Esophagus (tissue), 2 donors: ENCODE measurements around the gene CCNE1. TPM values are rescaled to one million over a fixed set of nuclear protein-coding genes. Genes with fewer than 3 reads are reported as not detected.

Experiments used
- H3K27ac ChIP-seq, 2 donors: one replicate each; pipeline ENCODE4 v1.5.1; 2013; ENCODE audit warnings: low read depth in 2 of 2, mild to moderate bottlenecking in 2 of 2, inconsistent platforms in 1 of 2, low read length in 1 of 2, moderate library complexity in 1 of 2
- H3K27me3 ChIP-seq, 2 donors: one replicate each; pipeline ENCODE4 v1.6.1; 2013; ENCODE audit warnings: low read length in 2 of 2, control low read depth in 1 of 2, mild to moderate bottlenecking in 1 of 2; ENCODE audit not compliant: insufficient read depth in 2 of 2, control insufficient read depth in 1 of 2
- H3K36me3 ChIP-seq, 2 donors: one replicate each; pipeline ENCODE4 v1.6.1; 2013; ENCODE audit warnings: low read length in 1 of 2; ENCODE audit not compliant: control insufficient read depth in 2 of 2, insufficient read depth in 2 of 2
- H3K4me1 ChIP-seq, 2 donors: one replicate each; pipeline ENCODE4 v1.6.1; 2013; ENCODE audit warnings: low read length in 1 of 2; ENCODE audit not compliant: control insufficient read depth in 2 of 2, insufficient read depth in 2 of 2
- H3K4me3 ChIP-seq, 2 donors: one replicate each; pipeline ENCODE4 v1.5.1; 2013; ENCODE audit warnings: low read length in 2 of 2, mild to moderate bottlenecking in 2 of 2, low read depth in 1 of 2, moderate library complexity in 1 of 2
- H3K9me3 ChIP-seq, 2 donors: one replicate each; pipeline ENCODE4 v1.6.1; 2013; ENCODE audit warnings: mild to moderate bottlenecking in 2 of 2, low read depth in 1 of 2, low read length in 1 of 2, moderate library complexity in 1 of 2; ENCODE audit not compliant: control insufficient read depth in 2 of 2, insufficient read depth in 1 of 2
- WGBS, 2 donors: extraction: QIAGEN DNeasy Blood & Tissue Kit; methylation state at CpG; one replicate each; pipeline ENCODE4 v1.1.7; 2013; 5-methylcytosine and 5-hydroxymethylcytosine counted together
- polyA plus RNA-seq, 2 donors: library from polyadenylated mRNA; stranded (reverse); fragments of 200-250 nt; gene quantifications; one replicate each; pipeline ENCODE4 v1.2.3, GENCODE V29; 2013
- donor health status: healthy with polysubstance abuse.
- donor health status: Bipolar disorder and iron deficiency.

CCNE1 gene
- polyA plus RNA-seq, 2 donors: 4.9 to 5.2 TPM

GRCh38 chr19:29831041-29831548 is 19.3 kb downstream of the CCNE1 start:
- Histone ChIP-seq H3K27me3 (no peaks in the 10 kb centered on the region), H3K9me3 (no peaks in the 10 kb centered on the region), H3K4me1 (peaks cover 0 to 5% of the 10 kb centered on the region in 2 donors), H3K27ac (peak overlapping the region; percentile 70 to 92), H3K4me3 (no peak overlapping the region), H3K36me3 (no peaks in the 10 kb centered on the region)
- WGBS, 2 donors: 34 to 41% methylated on average over 12 of the region's 12 CpGs

GRCh38 chr19:29831686-29832085 is 19.9 kb downstream of the CCNE1 start:
- Histone ChIP-seq H3K36me3 (no peaks in the 10 kb centered on the region), H3K9me3 (no peaks in the 10 kb centered on the region), H3K27ac (peak overlapping the region in 1 of 2 donors; percentile 27), H3K27me3 (no peaks in the 10 kb centered on the region), H3K4me1 (peaks cover 0 to 5% of the 10 kb centered on the region in 2 donors), H3K4me3 (no peak overlapping the region)
- WGBS, 2 donors: 69 to 74% methylated on average over 9 of the region's 9 CpGs

GRCh38 chr19:29832801-29833200 is 21.0 kb downstream of the CCNE1 start:
- Histone ChIP-seq H3K9me3 (no peaks in the 10 kb centered on the region), H3K27me3 (no peaks in the 10 kb centered on the region), H3K27ac (no peak overlapping the region), H3K36me3 (no peaks in the 10 kb centered on the region), H3K4me1 (peaks cover 0 to 5% of the 10 kb centered on the region in 2 donors), H3K4me3 (no peak overlapping the region)
- WGBS, 2 donors: 86 to 87% methylated on average over 9 of the region's 9 CpGs

- no peak overlapping the region for H3K27ac ChIP-seq
Measured at GRCh38 chr19:29833614-29834261, 21.9 kb downstream of the CCNE1 start.

GRCh38 chr19:29834991-29835846 is 23.4 kb downstream of the CCNE1 start:
- no peaks in the 10 kb centered on the region for H3K9me3 ChIP-seq
- H3K36me3 ChIP-seq: no peaks in the 10 kb centered on the region
- H3K4me3 ChIP-seq: no peak overlapping the region
- WGBS, 2 donors: 78 to 81% methylated on average over 17 of the region's 17 CpGs
- no peaks in the 10 kb centered on the region for H3K27me3 ChIP-seq
- no peak overlapping the region for H3K27ac ChIP-seq
- H3K4me1 ChIP-seq: peaks cover 0 to 5% of the 10 kb centered on the region in 2 donors

More at GRCh38 chr19:29833614-29834261, 21.9 kb downstream of the CCNE1 start:
- H3K9me3 ChIP-seq: no peaks in the 10 kb centered on the region
- peaks cover 0 to 5% of the 10 kb centered on the region in 2 donors for H3K4me1 ChIP-seq
- no peaks in the 10 kb centered on the region for H3K36me3 ChIP-seq
- WGBS, 2 donors: 79 to 81% methylated on average over 12 of the region's 12 CpGs
- H3K4me3 ChIP-seq: no peak overlapping the region
- H3K27me3 ChIP-seq: no peaks in the 10 kb centered on the region

GRCh38 chr19:29836409-29836825 is 24.6 kb downstream of the CCNE1 start:
- Histone ChIP-seq H3K27ac (no peak overlapping the region), H3K4me1 (peaks cover 0 to 3% of the 10 kb centered on the region in 2 donors), H3K36me3 (no peaks in the 10 kb centered on the region), H3K27me3 (no peaks in the 10 kb centered on the region), H3K9me3 (no peaks in the 10 kb centered on the region), H3K4me3 (no peak overlapping the region)
- WGBS, 2 donors: 58 to 72% methylated on average over 5 of the region's 5 CpGs

GRCh38 chr19:29837448-29837981 is 25.7 kb downstream of the CCNE1 start:
- Histone ChIP-seq H3K27me3 (no peaks in the 10 kb centered on the region), H3K4me1 (no peaks in the 10 kb centered on the region), H3K36me3 (no peaks in the 10 kb centered on the region), H3K9me3 (no peaks in the 10 kb centered on the region), H3K27ac (no peak overlapping the region), H3K4me3 (no peak overlapping the region)
- 62 to 63% methylated on average over 6 of the region's 6 CpGs for WGBS, 2 donors

- no peaks in the 10 kb centered on the region for H3K9me3 ChIP-seq
- H3K4me3 ChIP-seq: no peak overlapping the region
- H3K27me3 ChIP-seq: no peaks in the 10 kb centered on the region
- H3K27ac ChIP-seq: no peak overlapping the region
- 78 to 89% methylated on average over 9 of the region's 9 CpGs for WGBS, 2 donors
- no peaks in the 10 kb centered on the region for H3K36me3 ChIP-seq
- H3K4me1 ChIP-seq: peaks cover 0 to 2% of the 10 kb centered on the region in 2 donors
Measured at GRCh38 chr19:29837996-29838395, 26.2 kb downstream of the CCNE1 start.

GRCh38 chr19:29840066-29840950 is 28.5 kb downstream of the CCNE1 start:
- H3K36me3 ChIP-seq: no peaks in the 10 kb centered on the region
- no peak overlapping the region for H3K4me3 ChIP-seq
- H3K27ac ChIP-seq: no peak overlapping the region
- H3K4me1 ChIP-seq: peaks cover 0 to 13% of the 10 kb centered on the region in 2 donors
- H3K9me3 ChIP-seq: no peaks in the 10 kb centered on the region
- WGBS, 2 donors: 48 to 66% methylated on average over 22 of the region's 22 CpGs
- H3K27me3 ChIP-seq: no peaks in the 10 kb centered on the region
